Spleen (tissue), 13 donors: Measurements from ENCODE around the gene KLRF1. TPM values are rescaled to one million over a fixed set of nuclear protein-coding genes. Genes with fewer than 3 reads are reported as not detected.

ENCODE experiments used
- DNase-seq: peaks from one replicate; pipeline ENCODE4 v3.0.0-alpha.2; 2020
- H3K27ac ChIP-seq, 8 donors: fragments of 200-600 bp; sonication (generic) in 7 of 8; 1 replicate in 4 of 8; 2 replicates in 4 of 8; pipeline versions ENCODE4 v1.5.0 to v1.8.0; 2016 to 2021; ENCODE audit warnings: inconsistent platforms in 4 of 8, mild to moderate bottlenecking in 4 of 8, moderate library complexity in 1 of 8
- H3K27me3 ChIP-seq, 7 donors: fragments of 200-600 bp; sonication (generic) in 6 of 7; replicated peaks in 1 of 7; 1 replicate in 4 of 7; 2 replicates in 3 of 7; pipeline versions ENCODE4 v1.5.0 to v1.8.0; 2016 to 2021; ENCODE audit warnings: inconsistent platforms in 3 of 7, mild to moderate bottlenecking in 1 of 7
- H3K36me3 ChIP-seq, 6 donors: fragments of 200-600 bp; sonication (generic) in 5 of 6; 1 replicate in 4 of 6; 2 replicates in 2 of 6; pipeline versions ENCODE4 v1.5.0 to v1.8.0; 2016 to 2021; ENCODE audit warnings: inconsistent platforms in 2 of 6
- H3K4me1 ChIP-seq, 6 donors: fragments of 200-600 bp; sonication (generic) in 5 of 6; 1 replicate in 3 of 6; 2 replicates in 3 of 6; pipeline versions ENCODE4 v1.5.0 to v1.8.0; 2016 to 2021; ENCODE audit warnings: inconsistent platforms in 3 of 6
- H3K4me3 ChIP-seq, 8 donors: fragments of 200-600 bp; sonication (generic) in 7 of 8; 1 replicate in 4 of 8; 2 replicates in 4 of 8; pipeline versions ENCODE4 v1.5.0 to v1.8.0; 2016 to 2021; ENCODE audit warnings: inconsistent platforms in 4 of 8, mild to moderate bottlenecking in 4 of 8, moderate library complexity in 2 of 8
- H3K9me3 ChIP-seq, 8 donors: fragments of 200-600 bp; sonication (generic) in 7 of 8; 1 replicate in 4 of 8; 2 replicates in 4 of 8; pipeline versions ENCODE4 v1.5.0 to v1.8.0; 2016 to 2021; ENCODE audit warnings: inconsistent platforms in 4 of 8
- POLR2A ChIP-seq, 3 donors: fragments of 450-650 bp; IDR thresholded peaks; one replicate each; pipeline ENCODE4 v1.5.1; 2017; ENCODE audit warnings: antibody characterized with exemption in 3 of 3, mild to moderate bottlenecking in 1 of 3
- POLR2AphosphoS5 ChIP-seq, 3 donors: sonication (generic); formaldehyde crosslinking; IDR thresholded peaks; one replicate each; pipeline ENCODE4 v1.5.1; 2017; ENCODE audit warnings: antibody characterized with exemption in 3 of 3
- WGBS, 5 donors: extraction: QIAGEN DNeasy Blood & Tissue Kit in 3 of 5; methylation state at CpG; one replicate each; pipeline versions ENCODE4 v1.1.5 to v1.1.7; 2013 to 2018; 5-methylcytosine and 5-hydroxymethylcytosine counted together
- intact Hi-C: fragments of 100-400 bp; cut with DNase I; formaldehyde crosslinking; loops from one replicate; pipeline ENCODE4 v1.15.0; 2023; ENCODE audit warnings: low total_unique reads
- long read RNA-seq, 2 donors: transcript quantifications; one replicate each; lab custom pipeline, GENCODE V29; 2026
- polyA plus RNA-seq, 3 donors: library from polyadenylated mRNA; stranded (reverse); fragments of 200-250 nt; gene quantifications; one replicate each; pipeline ENCODE4 v1.2.1, GENCODE V29; 2013
- total RNA-seq, 7 donors: library from RNA; depleted of rRNA in 3 of 7; stranded (reverse); fragments of >200 nt in 3 of 7; fragmentation: NEBNext Ultra II Directional in 4 of 7; extraction: Animal tissue kit (Norgen Biotek cat#: 25700) in 4 of 7; gene quantifications; one replicate each; pipeline versions ENCODE4 v1.1.0 to v1.2.1, GENCODE V29; 2016 to 2021
- TF ChIP-seq, protein P1 (sequence below), 11 experiments: fragments of 200-600 bp in 7 of 11; fragments of 450-650 bp in 4 of 11; sonication (generic) in 4 of 11; IDR thresholded peaks in 8 of 11; conservative IDR thresholded peaks in 3 of 11; 1 replicate in 7 of 11; 2 replicates in 4 of 11; pipeline versions ENCODE4 v1.4.0 to v1.8.0; 2016 to 2021; ENCODE audit warnings: antibody characterized with exemption in 11 of 11, inconsistent platforms in 4 of 11, mild to moderate bottlenecking in 1 of 11
- donor health status: healthy with polysubstance abuse.
- donor health status: DM: no; HTN: no; CAD: no; lungs with moderate emphysema.
- donor health status: DM: no; HTN: no; CAD: no.
- donor health status: Bipolar disorder and iron deficiency.
- donor health status: healthy.
- donor health status: DM: no; HTN: no; CAD: no.
- donor health status: DM: yes; HTN: yes; CAD: no.

The KLRF1 gene, protein sequence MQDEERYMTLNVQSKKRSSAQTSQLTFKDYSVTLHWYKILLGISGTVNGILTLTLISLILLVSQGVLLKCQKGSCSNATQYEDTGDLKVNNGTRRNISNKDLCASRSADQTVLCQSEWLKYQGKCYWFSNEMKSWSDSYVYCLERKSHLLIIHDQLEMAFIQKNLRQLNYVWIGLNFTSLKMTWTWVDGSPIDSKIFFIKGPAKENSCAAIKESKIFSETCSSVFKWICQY
- total RNA-seq (10 to 100 TPM in 4 of 7 donors, 1 to 10 TPM in 3; 7.9 to 22.6 (median 11.4) TPM), polyA plus RNA-seq (10 to 100 TPM in 1 of 3 donors, 1 to 10 TPM in 2; 8.4 to 10.2 (median 8.6) TPM)
- long read RNA-seq, donor 1: 0 reads
- long read RNA-seq, donor 2: 0 reads

DNA sequence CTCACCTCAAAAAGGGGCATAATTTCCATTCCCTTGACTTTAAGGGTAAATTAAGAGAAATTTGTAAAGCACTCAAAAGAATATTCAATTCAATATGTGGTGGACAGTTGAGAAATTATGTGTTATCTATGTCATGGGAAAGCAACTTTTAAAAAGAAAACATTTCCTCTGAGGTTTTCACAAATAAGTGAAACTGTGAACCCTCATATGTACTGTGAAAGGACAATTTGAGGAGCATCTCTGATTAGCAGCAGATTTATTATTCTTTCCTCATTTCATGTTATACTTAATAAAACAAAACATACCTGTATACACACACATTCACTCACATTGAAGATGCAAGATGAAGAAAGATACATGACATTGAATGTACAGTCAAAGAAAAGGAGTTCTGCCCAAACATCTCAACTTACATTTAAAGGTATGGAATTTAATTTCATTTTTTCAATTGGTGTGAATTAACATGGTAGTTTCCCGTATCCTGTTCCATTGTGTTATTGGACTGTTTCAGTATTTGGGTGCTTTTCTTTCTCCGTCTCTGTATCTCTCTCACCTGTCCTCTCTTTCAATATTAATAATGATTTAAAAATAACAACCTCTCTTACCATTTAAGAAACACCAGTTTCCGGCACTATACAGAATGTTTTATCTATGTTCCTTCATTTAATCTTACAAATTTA is at the start of gene KLRF1:
TSS of gene KLRF1 (plus strand) at position 273 of the 680 bp plus-strand sequence. CDS start at position 337, 64 bp downstream.
- no peaks in the 10 kb centered on the region for H3K36me3 ChIP-seq
- DNase-seq: no peak
- 72 to 90% (median 85%) methylated on average over 3 of the region's 3 CpGs for WGBS, 5 donors

DNA sequence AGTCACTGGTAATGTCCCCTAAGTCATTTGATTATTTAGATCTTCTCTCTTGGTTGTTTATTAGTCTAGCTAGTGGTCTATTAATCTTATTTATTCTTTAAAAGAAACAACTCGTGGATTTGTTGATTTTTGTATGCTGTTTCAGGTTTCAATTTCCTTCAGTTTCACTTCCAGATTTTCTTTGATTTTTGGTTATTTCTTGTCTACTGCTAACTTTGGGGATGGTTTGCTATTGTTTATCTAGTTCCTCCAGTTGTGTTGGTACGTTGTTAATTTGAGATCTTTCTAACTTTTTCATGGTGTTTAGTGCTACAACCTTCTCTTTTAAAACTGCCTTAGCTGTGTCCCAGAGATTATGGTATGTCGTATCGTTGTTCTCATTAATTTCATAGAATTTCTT is 48.1 kb upstream of the KLRF1 start:
- WGBS, 5 donors: 63 to 76% (median 65%) methylated on average over 4 of the region's 4 CpGs
- H3K4me1 ChIP-seq: peaks cover 0 to 19% (median 7%) of the 10 kb centered on the region in 6 donors
- H3K9me3 ChIP-seq: no peaks in the 10 kb centered on the region
- H3K27me3 ChIP-seq: no peaks in the 10 kb centered on the region
- H3K4me3 ChIP-seq: no peak overlapping the region
- intact Hi-C loops: no loop called here
- TF ChIP-seq, protein P1, sequence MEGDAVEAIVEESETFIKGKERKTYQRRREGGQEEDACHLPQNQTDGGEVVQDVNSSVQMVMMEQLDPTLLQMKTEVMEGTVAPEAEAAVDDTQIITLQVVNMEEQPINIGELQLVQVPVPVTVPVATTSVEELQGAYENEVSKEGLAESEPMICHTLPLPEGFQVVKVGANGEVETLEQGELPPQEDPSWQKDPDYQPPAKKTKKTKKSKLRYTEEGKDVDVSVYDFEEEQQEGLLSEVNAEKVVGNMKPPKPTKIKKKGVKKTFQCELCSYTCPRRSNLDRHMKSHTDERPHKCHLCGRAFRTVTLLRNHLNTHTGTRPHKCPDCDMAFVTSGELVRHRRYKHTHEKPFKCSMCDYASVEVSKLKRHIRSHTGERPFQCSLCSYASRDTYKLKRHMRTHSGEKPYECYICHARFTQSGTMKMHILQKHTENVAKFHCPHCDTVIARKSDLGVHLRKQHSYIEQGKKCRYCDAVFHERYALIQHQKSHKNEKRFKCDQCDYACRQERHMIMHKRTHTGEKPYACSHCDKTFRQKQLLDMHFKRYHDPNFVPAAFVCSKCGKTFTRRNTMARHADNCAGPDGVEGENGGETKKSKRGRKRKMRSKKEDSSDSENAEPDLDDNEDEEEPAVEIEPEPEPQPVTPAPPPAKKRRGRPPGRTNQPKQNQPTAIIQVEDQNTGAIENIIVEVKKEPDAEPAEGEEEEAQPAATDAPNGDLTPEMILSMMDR (IDR thresholded peaks at IDR 0.05 in 8 of 11, conservative IDR thresholded peaks at IDR 0.05 in 3 of 11): no peak
- TF ChIP-seq POLR2A (IDR thresholded peaks at IDR 0.05) (no peak), POLR2AphosphoS5 (IDR thresholded peaks at IDR 0.05) (no peak)
- no peak for DNase-seq
- no peaks in the 10 kb centered on the region for H3K36me3 ChIP-seq
- no peak overlapping the region for H3K27ac ChIP-seq

More for the DNA sequence above, at the start of gene KLRF1:
- Histone ChIP-seq H3K9me3 (no peaks in the 10 kb centered on the region), H3K4me1 (no peaks in the 10 kb centered on the region), H3K27ac (peak within 1 kb of the TSS in 4 of 8 donors; percentile 22 to 57 (median 40)), H3K4me3 (peak within 1 kb of the TSS in 4 of 8 donors; percentile 1 to 51 (median 12)), H3K27me3 (no peaks in the 10 kb centered on the region)
- TF ChIP-seq POLR2A (IDR thresholded peaks at IDR 0.05) (no peak), POLR2AphosphoS5 (IDR thresholded peaks at IDR 0.05) (no peak)
- TF ChIP-seq, protein P1 (IDR thresholded peaks at IDR 0.05 in 8 of 11, conservative IDR thresholded peaks at IDR 0.05 in 3 of 11): no peak
- intact Hi-C loops: no loop called here

DNA sequence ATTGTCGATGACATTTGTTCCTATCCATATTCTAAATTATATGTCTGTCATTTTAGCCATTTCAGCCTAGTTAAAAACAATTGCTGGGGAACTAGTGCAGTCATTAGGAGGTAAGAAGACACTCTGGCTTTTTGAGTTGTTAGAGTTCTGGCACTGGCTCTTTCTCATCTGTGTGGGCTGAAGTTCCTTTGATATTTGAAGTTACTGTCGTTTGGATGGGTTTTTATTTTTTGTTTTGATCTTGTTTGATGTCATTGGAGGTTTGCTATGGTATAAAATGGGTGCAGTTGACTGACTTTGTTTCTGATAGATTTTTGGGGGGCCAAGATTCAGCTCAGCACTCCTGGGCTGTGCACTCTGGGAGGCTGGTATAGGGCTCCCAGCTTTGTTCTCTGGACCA is 45.9 kb upstream of the KLRF1 start:
- intact Hi-C loops: no loop called here
- H3K27ac ChIP-seq: no peak overlapping the region
- WGBS, 5 donors: 79 to 91% (median 84%) methylated on average over 2 of the region's 2 CpGs

More for the DNA sequence above, 45.9 kb upstream of the KLRF1 start:
- no peak for DNase-seq
- Histone ChIP-seq H3K4me3 (no peak overlapping the region), H3K9me3 (no peaks in the 10 kb centered on the region), H3K27me3 (no peaks in the 10 kb centered on the region), H3K36me3 (no peaks in the 10 kb centered on the region), H3K4me1 (peaks cover 0 to 6% (median 2%) of the 10 kb centered on the region in 6 donors)
- TF ChIP-seq, protein P1 (IDR thresholded peaks at IDR 0.05 in 8 of 11, conservative IDR thresholded peaks at IDR 0.05 in 3 of 11): no peak
- TF ChIP-seq POLR2A (IDR thresholded peaks at IDR 0.05): no peak
- no peak for TF ChIP-seq POLR2AphosphoS5 (IDR thresholded peaks at IDR 0.05)
